Epithelial cell of esophagus (primary cell): ENCODE data around the gene TOE1.

Experiments
- DNase-seq: peaks from one replicate; pipeline ENCODE4 v3.0.0; 2010; ENCODE audit warnings: low read depth
- H3K4me3 ChIP-seq: 2 replicates; pipeline ENCODE4 v1.5.1; 2011; ENCODE audit warnings: mild to moderate bottlenecking, low read length, control low read depth
- TF ChIP-seq, protein P1 (sequence below): IDR thresholded peaks from 2 replicates; pipeline ENCODE4 v1.5.1; 2011; ENCODE audit warnings: low read depth, mild to moderate bottlenecking, low read length, control low read depth, inconsistent platforms; ENCODE audit not compliant: insufficient read depth; ENCODE audit errors: missing control alignments

TOE1 gene

DNA sequence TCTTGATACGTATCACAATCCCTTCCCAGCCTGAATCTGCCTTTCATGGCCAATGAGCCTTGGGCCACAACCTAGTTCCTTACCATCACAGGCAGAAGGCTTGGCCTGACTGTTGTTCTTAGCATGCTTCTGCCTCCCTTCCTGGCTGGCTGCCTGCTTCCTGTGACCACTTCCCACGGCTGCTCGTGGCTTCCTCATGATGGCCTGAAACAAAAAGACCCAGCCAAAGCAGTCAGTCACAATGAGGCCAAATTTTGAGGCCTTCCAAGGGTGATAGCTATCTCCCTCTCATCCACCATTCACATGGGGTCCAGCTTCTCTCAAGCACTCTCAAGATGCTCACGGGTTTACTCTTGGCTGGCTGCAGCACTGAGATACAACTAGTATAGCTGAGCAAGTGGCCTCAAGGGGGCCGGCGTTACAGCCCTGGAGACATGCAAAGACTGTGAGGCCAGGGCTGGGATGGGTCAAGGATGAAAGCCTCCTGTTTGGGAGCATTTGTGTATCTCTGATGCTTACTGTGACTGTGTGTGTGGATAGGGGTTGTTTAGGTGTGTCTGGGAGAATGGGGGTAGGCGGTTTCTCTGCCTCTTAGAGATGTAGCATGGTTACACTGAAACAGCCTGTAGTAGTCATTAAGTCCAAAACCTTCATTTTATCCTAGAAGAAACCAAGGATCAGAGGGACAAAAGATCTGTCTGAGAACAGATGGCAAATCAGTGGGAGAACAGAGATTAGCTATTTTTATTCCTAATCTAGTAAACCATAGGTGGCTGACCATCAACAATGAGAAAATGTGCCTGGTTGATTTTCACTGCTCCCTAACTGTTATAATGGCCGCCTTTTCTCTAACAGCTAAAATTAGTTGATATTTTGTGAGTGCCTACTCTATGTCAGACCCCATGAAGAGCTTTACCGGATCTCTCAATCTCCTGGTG, 5.4 kb upstream of the TOE1 start:
- TF ChIP-seq, protein P1, sequence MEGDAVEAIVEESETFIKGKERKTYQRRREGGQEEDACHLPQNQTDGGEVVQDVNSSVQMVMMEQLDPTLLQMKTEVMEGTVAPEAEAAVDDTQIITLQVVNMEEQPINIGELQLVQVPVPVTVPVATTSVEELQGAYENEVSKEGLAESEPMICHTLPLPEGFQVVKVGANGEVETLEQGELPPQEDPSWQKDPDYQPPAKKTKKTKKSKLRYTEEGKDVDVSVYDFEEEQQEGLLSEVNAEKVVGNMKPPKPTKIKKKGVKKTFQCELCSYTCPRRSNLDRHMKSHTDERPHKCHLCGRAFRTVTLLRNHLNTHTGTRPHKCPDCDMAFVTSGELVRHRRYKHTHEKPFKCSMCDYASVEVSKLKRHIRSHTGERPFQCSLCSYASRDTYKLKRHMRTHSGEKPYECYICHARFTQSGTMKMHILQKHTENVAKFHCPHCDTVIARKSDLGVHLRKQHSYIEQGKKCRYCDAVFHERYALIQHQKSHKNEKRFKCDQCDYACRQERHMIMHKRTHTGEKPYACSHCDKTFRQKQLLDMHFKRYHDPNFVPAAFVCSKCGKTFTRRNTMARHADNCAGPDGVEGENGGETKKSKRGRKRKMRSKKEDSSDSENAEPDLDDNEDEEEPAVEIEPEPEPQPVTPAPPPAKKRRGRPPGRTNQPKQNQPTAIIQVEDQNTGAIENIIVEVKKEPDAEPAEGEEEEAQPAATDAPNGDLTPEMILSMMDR, result no peak
- DNase-seq, result no peak
- H3K4me3 ChIP-seq, result no peak overlapping the region

DNA sequence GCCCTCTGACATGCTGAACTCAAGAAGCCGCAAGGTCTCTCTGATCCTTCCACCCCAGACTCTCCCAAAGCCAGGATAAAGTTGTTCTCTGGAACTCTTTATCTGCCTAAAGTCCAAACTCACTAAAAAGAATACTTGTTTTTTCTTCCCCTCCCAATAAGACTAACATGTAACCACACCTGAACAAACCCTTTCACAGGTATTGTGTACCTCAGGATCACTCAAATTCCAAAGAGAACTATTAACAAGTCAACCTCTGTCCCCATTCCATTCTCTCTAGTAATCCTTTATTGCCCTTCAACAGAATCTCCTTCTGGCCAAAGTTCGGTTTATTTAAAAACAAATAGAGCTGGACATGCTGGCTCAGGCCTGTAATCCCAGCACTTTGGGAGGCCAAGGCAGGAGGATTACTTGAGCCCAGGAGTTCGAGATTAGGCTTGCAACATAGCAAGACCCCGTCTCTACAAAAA, 4.1 kb upstream of the TOE1 start:
- TF ChIP-seq, protein P1, result no peak
- peak; percentile 45 for DNase-seq
- H3K4me3 ChIP-seq, result no peak overlapping the region

DNA sequence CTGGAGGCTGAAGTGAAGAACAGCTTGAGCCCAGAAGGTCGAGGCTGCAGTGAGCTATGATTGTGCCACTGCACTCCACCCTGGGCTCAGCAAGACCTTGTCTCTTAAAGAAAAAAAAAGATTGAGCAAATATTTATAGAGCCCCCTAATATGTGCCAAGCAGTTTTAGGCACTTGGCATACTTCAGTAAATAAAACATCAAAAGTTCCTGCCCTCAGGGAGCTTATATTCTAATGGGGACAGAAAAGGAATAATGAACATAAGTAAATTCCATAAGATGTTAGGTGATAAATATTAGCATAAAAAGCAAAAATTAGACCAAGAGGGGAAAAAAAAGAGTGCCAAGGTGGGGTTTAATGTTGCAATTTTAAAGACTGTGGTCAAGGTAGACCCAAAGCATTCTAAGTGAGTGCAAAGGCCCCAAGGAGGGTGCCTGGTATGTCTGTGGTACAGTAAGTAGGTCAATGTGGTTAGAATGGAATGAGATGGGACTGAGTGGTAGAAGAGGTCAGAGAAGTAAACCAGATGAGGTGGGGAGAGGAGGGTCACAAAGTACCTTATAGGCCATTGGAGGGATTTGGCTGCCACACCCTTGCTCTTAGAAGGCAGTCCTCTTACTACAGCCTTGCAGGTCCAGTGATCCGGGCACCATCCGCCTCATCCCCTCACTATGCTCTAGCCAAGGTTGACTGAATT, 2.2 kb upstream of the TOE1 start:
- H3K4me3 ChIP-seq, result no peak overlapping the region
- TF ChIP-seq, protein P1, result no peak
- no peak for DNase-seq

DNA sequence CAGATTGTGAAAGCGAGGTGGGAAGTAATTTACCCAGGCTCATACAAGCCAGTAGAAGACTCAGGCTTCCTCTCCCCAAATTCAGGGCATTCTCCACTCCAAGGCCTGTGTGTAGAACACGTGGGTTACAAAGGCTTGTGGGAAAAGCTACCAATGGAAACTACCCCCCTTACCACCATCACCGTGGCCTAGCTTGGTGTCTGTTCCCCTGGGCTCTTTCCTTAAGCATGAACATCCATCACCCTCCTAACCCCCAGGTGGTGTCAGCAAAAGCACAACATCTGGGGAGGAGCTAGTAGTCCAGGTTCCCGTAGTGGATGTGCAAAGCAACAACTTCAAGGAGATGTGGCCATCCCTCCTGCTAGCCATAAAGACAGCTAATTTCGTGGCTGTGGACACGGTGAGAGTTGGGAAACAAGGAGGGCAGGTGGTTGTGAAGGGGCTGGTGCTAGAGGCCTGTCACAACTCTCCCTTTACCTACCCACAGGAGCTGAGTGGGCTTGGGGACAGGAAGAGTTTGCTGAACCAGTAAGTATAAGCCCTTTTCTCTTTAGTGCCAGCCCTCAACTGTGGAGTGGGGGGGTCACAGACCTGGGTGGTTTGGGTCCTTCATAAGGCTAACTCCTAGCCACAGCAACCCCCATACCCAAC, 971 bp downstream of the TOE1 start:
- TF ChIP-seq, protein P1, result no peak
- no peak for DNase-seq

DNA sequence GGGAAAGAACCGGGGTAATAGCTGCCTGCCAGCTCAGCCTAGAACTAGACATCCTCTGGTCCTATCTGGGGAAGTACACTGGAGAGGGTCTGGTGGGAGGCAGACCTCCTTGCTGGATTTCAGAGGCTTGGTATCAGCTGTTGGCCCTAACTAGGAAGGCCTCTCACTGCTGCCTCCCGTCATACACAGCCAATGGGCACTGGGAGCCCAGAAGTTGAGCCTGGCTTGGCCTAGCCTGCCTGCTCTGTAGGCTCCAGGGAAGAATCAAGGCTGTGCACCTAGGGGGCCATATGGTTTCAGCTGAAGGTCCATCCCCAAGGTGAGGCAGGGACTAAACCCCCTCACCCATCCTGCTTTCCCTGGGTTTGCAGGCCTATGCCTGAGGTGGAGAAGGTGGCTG, 4.5 kb downstream of the TOE1 start:
- DNase-seq, result no peak
- no peak overlapping the region for H3K4me3 ChIP-seq
- TF ChIP-seq, protein P1, result no peak

More for the DNA sequence above, 971 bp downstream of the TOE1 start:
- peak overlapping the region; percentile 92 for H3K4me3 ChIP-seq

DNA sequence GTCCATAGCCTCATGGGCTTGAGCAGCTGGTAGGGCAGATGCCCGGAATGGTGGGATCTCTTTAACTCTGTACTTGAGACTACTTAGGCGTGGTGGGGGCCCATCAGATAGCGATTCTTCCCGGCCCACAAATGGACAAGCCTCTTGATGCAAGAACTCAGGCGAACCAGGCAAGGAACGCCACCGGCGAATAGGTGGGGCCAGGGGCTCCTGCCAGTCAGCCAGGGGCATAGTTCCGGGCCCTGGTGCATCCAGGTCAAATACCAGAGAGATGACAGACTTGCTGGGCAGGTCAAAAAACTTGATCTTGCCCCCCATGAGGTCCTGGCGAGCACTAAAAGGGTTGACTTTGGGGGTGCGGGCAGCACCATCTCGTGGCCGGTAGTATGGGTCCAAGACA, 5.0 kb downstream of the TOE1 start:
- no peak for DNase-seq
- TF ChIP-seq, protein P1, result no peak
- no peak overlapping the region for H3K4me3 ChIP-seq
